Mesenchymal stem cell (in vitro differentiated cells and primary cell): ENCODE data around the gene GUCY2D.

ENCODE experiments used
- DNase-seq: peaks from one replicate; pipeline ENCODE4 v3.0.0-alpha.2; 2013
- H2AFZ ChIP-seq: one replicate; pipeline ENCODE4 v1.6.1; 2013; ENCODE audit warnings: low read depth, mild to moderate bottlenecking, control low read depth, inconsistent platforms, low read length, moderate library complexity
- H2AK5ac ChIP-seq: 2 replicates; pipeline ENCODE4 v1.6.1; 2013; ENCODE audit warnings: low read length, moderate library complexity, mild to moderate bottlenecking, inconsistent platforms; ENCODE audit not compliant: severe bottlenecking
- H2BK120ac ChIP-seq: one replicate; pipeline ENCODE4 v1.6.1; 2013; ENCODE audit warnings: low read depth, mild to moderate bottlenecking, inconsistent platforms, low read length, moderate library complexity
- H2BK12ac ChIP-seq, 2 experiments: one replicate each; pipeline ENCODE4 v1.6.1; 2013; ENCODE audit warnings: inconsistent platforms in 2 of 2, low read length in 2 of 2, mild to moderate bottlenecking in 2 of 2, moderate library complexity in 2 of 2, control low read depth in 1 of 2
- H2BK15ac ChIP-seq: one replicate; pipeline ENCODE4 v1.6.1; 2013; ENCODE audit warnings: mild to moderate bottlenecking, low read depth, inconsistent platforms; ENCODE audit not compliant: poor library complexity, severe bottlenecking
- H2BK5ac ChIP-seq: 2 replicates; pipeline ENCODE4 v1.6.1; 2013; ENCODE audit warnings: low read depth, mild to moderate bottlenecking, low read length, control low read depth, inconsistent platforms; ENCODE audit not compliant: poor library complexity, severe bottlenecking
- H3K14ac ChIP-seq, 2 experiments: one replicate each; pipeline ENCODE4 v1.6.1; 2013; ENCODE audit warnings: inconsistent platforms in 2 of 2, low read length in 2 of 2, control low read depth in 1 of 2, mild to moderate bottlenecking in 1 of 2, moderate library complexity in 1 of 2
- H3K18ac ChIP-seq, 2 experiments: one replicate each; pipeline ENCODE4 v1.6.1; 2013; ENCODE audit warnings: inconsistent platforms in 2 of 2, low read length in 2 of 2, control low read depth in 1 of 2, low read depth in 1 of 2, mild to moderate bottlenecking in 1 of 2
- H3K23ac ChIP-seq, 2 experiments: one replicate each; pipeline ENCODE4 v1.6.1; 2013; ENCODE audit warnings: inconsistent platforms in 2 of 2, low read length in 2 of 2, mild to moderate bottlenecking in 2 of 2, moderate library complexity in 2 of 2, control low read depth in 1 of 2
- H3K27ac ChIP-seq: 2 replicates; pipeline ENCODE4 v1.5.1; 2013; ENCODE audit warnings: mild to moderate bottlenecking, moderate library complexity, low read length, control low read depth, inconsistent platforms; ENCODE audit not compliant: poor library complexity, severe bottlenecking
- H3K27me3 ChIP-seq, 2 experiments: 2 replicates each; pipeline versions ENCODE4 v1.6.1 to v1.7.0; 2013; ENCODE audit warnings: low read length in 2 of 2, mild to moderate bottlenecking in 2 of 2, moderate library complexity in 2 of 2, control low read depth in 1 of 2, inconsistent platforms in 1 of 2; ENCODE audit not compliant: control insufficient read depth in 1 of 2, insufficient read depth in 1 of 2
- H3K36me3 ChIP-seq, 2 experiments: 2 replicates each; pipeline versions ENCODE4 v1.6.1 to v1.7.0; 2013; ENCODE audit warnings: low read length in 2 of 2, control low read depth in 1 of 2, inconsistent platforms in 1 of 2, low read depth in 1 of 2, mild to moderate bottlenecking in 1 of 2; ENCODE audit not compliant: insufficient read depth in 2 of 2, control insufficient read depth in 1 of 2
- H3K4ac ChIP-seq, 2 experiments: one replicate each; pipeline ENCODE4 v1.6.1; 2013; ENCODE audit warnings: inconsistent platforms in 2 of 2, low read length in 2 of 2, mild to moderate bottlenecking in 2 of 2, moderate library complexity in 2 of 2, control low read depth in 1 of 2, low read depth in 1 of 2
- H3K4me1 ChIP-seq: 2 replicates; pipeline ENCODE4 v1.6.1; 2013; ENCODE audit warnings: low read depth, low read length, control low read depth; ENCODE audit not compliant: control insufficient read depth, insufficient read depth
- H3K4me2 ChIP-seq: 2 replicates; pipeline ENCODE4 v1.6.1; 2013; ENCODE audit warnings: low read length, mild to moderate bottlenecking, inconsistent platforms; ENCODE audit not compliant: poor library complexity, severe bottlenecking
- H3K4me3 ChIP-seq, 2 experiments: 2 replicates each; pipeline versions ENCODE4 v1.5.1 to v1.7.0; 2013; ENCODE audit warnings: low read length in 2 of 2, mild to moderate bottlenecking in 2 of 2, control low read depth in 1 of 2, low read depth in 1 of 2; ENCODE audit not compliant: insufficient read depth in 1 of 2
- H3K79me1 ChIP-seq: replicated peaks from 2 replicates; pipeline ENCODE4 v1.6.1; 2013; ENCODE audit warnings: mild to moderate bottlenecking, control low read depth, low read length, inconsistent platforms; ENCODE audit not compliant: poor library complexity, severe bottlenecking
- H3K9ac ChIP-seq: 2 replicates; pipeline ENCODE4 v1.7.0; 2013; ENCODE audit warnings: mild to moderate bottlenecking, low read length, moderate library complexity
- H3K9me3 ChIP-seq: 2 replicates; pipeline ENCODE4 v1.7.0; 2013; ENCODE audit warnings: mild to moderate bottlenecking, low read length; ENCODE audit not compliant: control insufficient read depth
- H4K8ac ChIP-seq: one replicate; pipeline ENCODE4 v1.6.1; 2013; ENCODE audit warnings: inconsistent platforms, mild to moderate bottlenecking, low read length, moderate library complexity
- H4K91ac ChIP-seq: one replicate; pipeline ENCODE4 v1.6.1; 2013; ENCODE audit warnings: mild to moderate bottlenecking, low read length, inconsistent platforms
- WGBS: methylation state at CpG from one replicate; pipeline ENCODE4 v1.1.7; 2013; ENCODE audit warnings: mixed read lengths; 5-methylcytosine and 5-hydroxymethylcytosine counted together

GUCY2D gene

DNA sequence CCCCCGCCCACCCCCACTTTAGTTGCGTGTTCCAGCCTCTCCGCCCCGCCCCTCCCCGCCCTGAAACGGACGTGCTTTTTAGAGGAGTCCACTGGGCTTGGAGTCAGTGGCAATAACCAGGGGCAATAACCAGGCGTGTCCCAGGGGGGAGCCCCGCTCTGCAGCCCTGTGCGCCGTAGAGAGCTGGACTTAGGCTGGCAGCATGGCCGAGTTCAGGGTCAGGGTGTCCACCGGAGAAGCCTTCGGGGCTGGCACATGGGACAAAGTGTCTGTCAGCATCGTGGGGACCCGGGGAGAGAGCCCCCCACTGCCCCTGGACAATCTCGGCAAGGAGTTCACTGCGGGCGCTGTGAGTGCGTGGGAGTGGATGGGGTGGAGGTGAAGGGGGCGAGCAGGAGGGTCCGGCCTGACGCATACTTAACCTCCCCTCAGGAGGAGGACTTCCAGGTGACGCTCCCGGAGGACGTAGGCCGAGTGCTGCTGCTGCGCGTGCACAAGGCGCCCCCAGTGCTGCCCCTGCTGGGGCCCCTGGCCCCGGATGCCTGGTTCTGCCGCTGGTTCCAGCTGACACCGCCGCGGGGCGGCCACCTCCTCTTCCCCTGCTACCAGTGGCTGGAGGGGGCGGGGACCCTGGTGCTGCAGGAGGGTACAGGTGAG is 36.7 kb downstream of the GUCY2D start, which contains the start of gene ALOX15B:
ALOX15B (plus strand) TSS at position 106 of the 657 bp plus-strand sequence; CDS start at position 203, 97 bp downstream.
- no peak within 1 kb of the TSS for H2BK5ac ChIP-seq
- no peak for DNase-seq
- no peak within 1 kb of the TSS for H2AK5ac ChIP-seq
- H3K9ac ChIP-seq = peak within 1 kb of the TSS; percentile 36
- WGBS = 21% methylated on average over 33 of the region's 37 CpGs
- H3K79me1 ChIP-seq = no peaks in the 10 kb centered on the region
- H3K36me3 ChIP-seq = no peaks in the 10 kb centered on the region
- peaks cover 7% of the 10 kb centered on the region for H3K4me1 ChIP-seq
- H3K27me3 ChIP-seq = peaks cover 22 to 44% of the 10 kb centered on the region in 2 experiments
- H3K18ac ChIP-seq = no peak within 1 kb of the TSS
- H3K4me3 ChIP-seq = peak within 1 kb of the TSS in 1 of 2 experiments; percentile 10
- no peak within 1 kb of the TSS for H3K4me2 ChIP-seq
- H3K14ac ChIP-seq = peak within 1 kb of the TSS in 1 of 2 experiments; percentile 49
- H3K9me3 ChIP-seq = no peaks in the 10 kb centered on the region
- no peak within 1 kb of the TSS for H3K27ac ChIP-seq
- no peak within 1 kb of the TSS for H2BK120ac ChIP-seq
- H2BK12ac ChIP-seq = peak within 1 kb of the TSS in 1 of 2 experiments; percentile 43
- peak within 1 kb of the TSS; percentile 73 for H2AFZ ChIP-seq
- peak within 1 kb of the TSS in 1 of 2 experiments; percentile 90 for H3K23ac ChIP-seq
- H4K91ac ChIP-seq = peak within 1 kb of the TSS; percentile 40
- no peak within 1 kb of the TSS for H2BK15ac ChIP-seq
- peak within 1 kb of the TSS; percentile 31 for H4K8ac ChIP-seq
- H3K4ac ChIP-seq = no peak within 1 kb of the TSS

- Histone ChIP-seq H4K8ac (no peak overlapping the region), H4K91ac (no peak overlapping the region), H3K23ac (no peak overlapping the region), H2BK15ac (no peak overlapping the region), H3K9me3 (no peaks in the 10 kb centered on the region), H3K4me2 (no peak overlapping the region), H2BK5ac (no peak overlapping the region), H3K27me3 (peaks cover 17 to 43% of the 10 kb centered on the region in 2 experiments), H2AK5ac (no peak overlapping the region), H3K9ac (no peak overlapping the region), H3K27ac (no peak overlapping the region), H2BK12ac (peak overlapping the region in 1 of 2 experiments; percentile 4), H3K4me3 (no peak overlapping the region), H3K79me1 (no peaks in the 10 kb centered on the region), H2BK120ac (no peak overlapping the region), H3K14ac (no peak overlapping the region), H3K4me1 (peaks cover 7% of the 10 kb centered on the region), H2AFZ (no peak overlapping the region), H3K36me3 (no peaks in the 10 kb centered on the region), H3K18ac (no peak overlapping the region), H3K4ac (no peak overlapping the region)
- DNase-seq = no peak
- WGBS = 0% methylated on average over 1 of the region's 11 CpGs
Measured at GRCh38 chr17:8039611-8040168, 37.3 kb downstream of the GUCY2D start.

- Histone ChIP-seq H3K4ac (no peak overlapping the region), H3K4me2 (no peak overlapping the region), H3K9ac (peak overlapping the region; percentile 66), H2BK12ac (peak overlapping the region in 1 of 2 experiments; percentile 4), H3K27me3 (peaks cover 27 to 52% of the 10 kb centered on the region in 2 experiments), H4K8ac (no peak overlapping the region), H2BK120ac (no peak overlapping the region), H3K23ac (no peak overlapping the region), H4K91ac (no peak overlapping the region), H2BK15ac (no peak overlapping the region), H2BK5ac (no peak overlapping the region), H3K27ac (no peak overlapping the region), H2AK5ac (no peak overlapping the region), H3K4me1 (peaks cover 7% of the 10 kb centered on the region), H3K18ac (no peak overlapping the region), H3K4me3 (peak overlapping the region in 1 of 2 experiments; percentile 51), H3K14ac (no peak overlapping the region), H3K79me1 (no peaks in the 10 kb centered on the region), H3K36me3 (no peaks in the 10 kb centered on the region), H3K9me3 (no peaks in the 10 kb centered on the region), H2AFZ (no peak overlapping the region)
- DNase-seq = peak; percentile 83
- WGBS = 54% methylated on average over 8 of the region's 8 CpGs
Measured at GRCh38 chr17:8041249-8041928, 39.0 kb downstream of the GUCY2D start.

GRCh38 chr17:8041979-8042378 is 39.6 kb downstream of the GUCY2D start:
- H2BK120ac ChIP-seq = no peak overlapping the region
- H3K27ac ChIP-seq = no peak overlapping the region
- H2BK12ac ChIP-seq = peak overlapping the region in 1 of 2 experiments; percentile 4
- H3K4me3 ChIP-seq = no peak overlapping the region
- no peak overlapping the region for H2BK15ac ChIP-seq
- no peaks in the 10 kb centered on the region for H3K36me3 ChIP-seq
- H4K91ac ChIP-seq = no peak overlapping the region
- peak overlapping the region; percentile 66 for H3K9ac ChIP-seq
- no peaks in the 10 kb centered on the region for H3K79me1 ChIP-seq
- H2AK5ac ChIP-seq = no peak overlapping the region
- H3K4me1 ChIP-seq = peaks cover 7% of the 10 kb centered on the region
- H3K23ac ChIP-seq = no peak overlapping the region
- H3K14ac ChIP-seq = no peak overlapping the region
- no peak overlapping the region for H3K18ac ChIP-seq
- H3K27me3 ChIP-seq = peaks cover 33 to 58% of the 10 kb centered on the region in 2 experiments
- H3K9me3 ChIP-seq = no peaks in the 10 kb centered on the region
- no peak overlapping the region for H2AFZ ChIP-seq
- H3K4me2 ChIP-seq = no peak overlapping the region
- H3K4ac ChIP-seq = no peak overlapping the region
- H2BK5ac ChIP-seq = no peak overlapping the region
- H4K8ac ChIP-seq = no peak overlapping the region
- no peak for DNase-seq
